ENCODE measurements around the gene PSMD9.

PSMD9 gene

DNA sequence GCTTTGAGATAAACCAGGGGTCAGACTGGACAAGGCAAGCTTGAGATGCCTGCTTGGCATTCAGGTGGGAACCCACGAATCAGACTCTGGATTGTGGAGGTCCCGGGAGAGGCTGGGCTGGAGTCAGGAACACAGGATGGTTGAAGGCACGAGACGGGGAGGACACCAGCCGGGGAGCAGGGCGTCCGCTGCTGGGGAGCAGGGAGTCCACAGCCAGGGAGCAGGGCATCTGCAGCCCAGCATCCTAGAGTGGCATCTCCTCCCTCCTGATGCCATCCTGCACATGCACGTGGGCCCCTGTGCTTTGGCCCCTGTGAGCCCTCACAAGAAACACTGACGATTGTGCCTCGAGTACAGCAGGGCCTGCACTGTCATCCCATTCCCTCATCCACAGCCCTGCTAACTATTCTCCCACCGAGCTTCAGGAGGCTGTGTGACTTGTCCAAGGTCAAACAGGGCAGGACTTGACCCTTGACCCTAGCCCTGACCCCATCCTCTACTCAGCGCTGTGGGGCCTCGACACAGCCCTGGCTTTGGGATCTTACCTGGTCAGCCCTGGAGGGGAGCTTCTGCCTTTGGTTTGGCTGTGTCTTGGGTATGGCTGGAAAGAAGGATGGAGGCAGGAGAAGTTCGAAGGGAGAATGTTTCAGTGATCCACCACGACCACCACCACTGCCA lies 74.9 kb downstream of the PSMD9 start:
- TF ChIP-seq, protein P1, sequence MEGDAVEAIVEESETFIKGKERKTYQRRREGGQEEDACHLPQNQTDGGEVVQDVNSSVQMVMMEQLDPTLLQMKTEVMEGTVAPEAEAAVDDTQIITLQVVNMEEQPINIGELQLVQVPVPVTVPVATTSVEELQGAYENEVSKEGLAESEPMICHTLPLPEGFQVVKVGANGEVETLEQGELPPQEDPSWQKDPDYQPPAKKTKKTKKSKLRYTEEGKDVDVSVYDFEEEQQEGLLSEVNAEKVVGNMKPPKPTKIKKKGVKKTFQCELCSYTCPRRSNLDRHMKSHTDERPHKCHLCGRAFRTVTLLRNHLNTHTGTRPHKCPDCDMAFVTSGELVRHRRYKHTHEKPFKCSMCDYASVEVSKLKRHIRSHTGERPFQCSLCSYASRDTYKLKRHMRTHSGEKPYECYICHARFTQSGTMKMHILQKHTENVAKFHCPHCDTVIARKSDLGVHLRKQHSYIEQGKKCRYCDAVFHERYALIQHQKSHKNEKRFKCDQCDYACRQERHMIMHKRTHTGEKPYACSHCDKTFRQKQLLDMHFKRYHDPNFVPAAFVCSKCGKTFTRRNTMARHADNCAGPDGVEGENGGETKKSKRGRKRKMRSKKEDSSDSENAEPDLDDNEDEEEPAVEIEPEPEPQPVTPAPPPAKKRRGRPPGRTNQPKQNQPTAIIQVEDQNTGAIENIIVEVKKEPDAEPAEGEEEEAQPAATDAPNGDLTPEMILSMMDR (IDR thresholded peaks at IDR 0.05): no peak
- Histone ChIP-seq H3K27ac (no peak overlapping the region), H3K36me3 (no peaks in the 10 kb centered on the region), H3K4me1 (ENCODE audit: control insufficient read depth in 1 of 2, insufficient read depth in 1 of 2, low read depth in 1 of 2, low read length in 1 of 2) (no peaks in the 10 kb centered on the region), H3K27me3 (no peaks in the 10 kb centered on the region), H3K4me3 (ENCODE audit: low read depth in 1 of 2, low read length in 1 of 2) (no peak overlapping the region), H3K9me3 (no peaks in the 10 kb centered on the region)

DNA sequence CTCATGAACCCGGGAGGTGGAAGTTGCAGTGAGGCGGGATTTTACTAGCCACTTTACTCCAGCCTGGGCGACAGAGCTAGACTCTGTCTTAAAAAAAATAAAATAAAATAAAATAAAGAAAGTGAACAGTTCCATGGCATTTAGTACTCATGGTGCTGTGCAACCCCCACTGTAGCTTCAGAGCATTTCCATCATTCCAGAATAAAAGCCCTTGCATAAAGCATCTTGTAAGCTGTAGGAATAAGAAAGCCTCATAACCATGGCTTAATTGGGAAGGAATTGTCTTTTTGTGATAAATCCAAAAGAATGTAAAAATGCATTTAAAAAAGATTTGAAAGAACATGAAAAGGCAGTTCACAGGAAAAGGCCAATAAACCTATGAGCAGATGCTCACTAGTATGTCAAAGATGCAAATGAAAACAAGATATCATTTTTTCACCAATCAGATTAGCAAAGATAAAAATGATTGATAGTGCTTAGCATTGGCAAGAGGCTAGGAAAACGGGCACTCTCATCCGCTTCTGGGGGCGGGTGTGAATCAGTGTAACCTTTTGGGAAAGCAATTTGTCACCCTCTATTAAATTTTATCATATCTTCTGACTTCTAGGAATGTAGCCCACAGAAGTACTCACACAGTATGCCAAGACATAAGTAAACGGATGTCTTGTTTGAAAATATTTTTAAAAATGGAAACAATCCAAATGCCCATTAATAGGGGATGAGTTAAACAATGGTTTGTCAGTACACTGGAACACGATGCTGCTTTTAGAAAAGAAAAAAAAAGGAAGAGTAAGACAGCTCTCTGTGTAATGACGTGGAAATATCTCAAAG lies 76.4 kb downstream of the PSMD9 start:
- H3K4me3 ChIP-seq (ENCODE audit: low read depth in 1 of 2, low read length in 1 of 2): no peak overlapping the region
- no peaks in the 10 kb centered on the region for H3K27me3 ChIP-seq
- TF ChIP-seq, protein P1 (IDR thresholded peaks at IDR 0.05): no peak
- no peaks in the 10 kb centered on the region for H3K9me3 ChIP-seq
- no peak overlapping the region for H3K27ac ChIP-seq
- H3K36me3 ChIP-seq: no peaks in the 10 kb centered on the region
- no peaks in the 10 kb centered on the region for H3K4me1 ChIP-seq (ENCODE audit: control insufficient read depth in 1 of 2, insufficient read depth in 1 of 2, low read depth in 1 of 2, low read length in 1 of 2)

GRCh38 chr12:121966959-121967358 lies 78.4 kb downstream of the PSMD9 start:
- no peaks in the 10 kb centered on the region for H3K9me3 ChIP-seq
- no peak overlapping the region for H3K4me3 ChIP-seq (ENCODE audit: low read depth in 1 of 2, low read length in 1 of 2)
- TF ChIP-seq, protein P1 (IDR thresholded peaks at IDR 0.05): no peak
- H3K4me1 ChIP-seq (ENCODE audit: control insufficient read depth in 1 of 2, insufficient read depth in 1 of 2, low read depth in 1 of 2, low read length in 1 of 2): no peaks in the 10 kb centered on the region
- no peak overlapping the region for H3K27ac ChIP-seq
- no peaks in the 10 kb centered on the region for H3K36me3 ChIP-seq
- H3K27me3 ChIP-seq: no peaks in the 10 kb centered on the region

All from neutrophil (primary cell).